ENCODE results near the gene CERS6. TPM values are rescaled to one million over a fixed set of nuclear protein-coding genes. Genes with fewer than 3 reads are reported as not detected.

The CERS6 gene
- total RNA-seq, 1 donor from 2014 or later, result 17.7 TPM

DNA sequence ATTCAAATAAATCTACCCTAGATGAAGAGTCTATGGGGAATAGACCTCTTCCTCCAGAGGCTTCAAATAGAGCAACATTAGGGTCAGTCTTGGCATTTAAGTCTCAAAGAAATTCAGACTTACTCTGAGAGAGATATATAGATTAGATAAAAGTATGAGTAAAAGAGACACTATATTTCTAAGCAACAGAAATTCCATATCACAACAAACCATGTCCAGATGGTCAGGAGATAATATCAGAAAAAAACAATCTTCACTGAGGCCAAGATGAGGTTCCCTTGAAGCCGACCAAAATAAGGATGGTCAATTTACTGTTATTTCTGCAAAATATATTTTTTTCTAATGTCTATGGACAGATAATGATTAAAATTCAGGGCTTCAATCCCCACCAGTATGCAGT is 257.3 kb downstream of the CERS6 start:
- no peak for DNase-seq (ENCODE audit: low read depth)
- Histone ChIP-seq H3K36me3 (ENCODE audit: control insufficient read depth, insufficient read depth, low read length) (no peaks in the 10 kb centered on the region), H3K27me3 (ENCODE audit: control insufficient read depth, insufficient read depth, low read length) (no peaks in the 10 kb centered on the region), H3K4me3 (ENCODE audit: low read depth, low read length) (no peak overlapping the region)
- TF ChIP-seq, protein P1, sequence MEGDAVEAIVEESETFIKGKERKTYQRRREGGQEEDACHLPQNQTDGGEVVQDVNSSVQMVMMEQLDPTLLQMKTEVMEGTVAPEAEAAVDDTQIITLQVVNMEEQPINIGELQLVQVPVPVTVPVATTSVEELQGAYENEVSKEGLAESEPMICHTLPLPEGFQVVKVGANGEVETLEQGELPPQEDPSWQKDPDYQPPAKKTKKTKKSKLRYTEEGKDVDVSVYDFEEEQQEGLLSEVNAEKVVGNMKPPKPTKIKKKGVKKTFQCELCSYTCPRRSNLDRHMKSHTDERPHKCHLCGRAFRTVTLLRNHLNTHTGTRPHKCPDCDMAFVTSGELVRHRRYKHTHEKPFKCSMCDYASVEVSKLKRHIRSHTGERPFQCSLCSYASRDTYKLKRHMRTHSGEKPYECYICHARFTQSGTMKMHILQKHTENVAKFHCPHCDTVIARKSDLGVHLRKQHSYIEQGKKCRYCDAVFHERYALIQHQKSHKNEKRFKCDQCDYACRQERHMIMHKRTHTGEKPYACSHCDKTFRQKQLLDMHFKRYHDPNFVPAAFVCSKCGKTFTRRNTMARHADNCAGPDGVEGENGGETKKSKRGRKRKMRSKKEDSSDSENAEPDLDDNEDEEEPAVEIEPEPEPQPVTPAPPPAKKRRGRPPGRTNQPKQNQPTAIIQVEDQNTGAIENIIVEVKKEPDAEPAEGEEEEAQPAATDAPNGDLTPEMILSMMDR (IDR thresholded peaks at IDR 0.05; ENCODE audit: insufficient read depth, low read length, poor library complexity, severe bottlenecking), result no peak

DNA sequence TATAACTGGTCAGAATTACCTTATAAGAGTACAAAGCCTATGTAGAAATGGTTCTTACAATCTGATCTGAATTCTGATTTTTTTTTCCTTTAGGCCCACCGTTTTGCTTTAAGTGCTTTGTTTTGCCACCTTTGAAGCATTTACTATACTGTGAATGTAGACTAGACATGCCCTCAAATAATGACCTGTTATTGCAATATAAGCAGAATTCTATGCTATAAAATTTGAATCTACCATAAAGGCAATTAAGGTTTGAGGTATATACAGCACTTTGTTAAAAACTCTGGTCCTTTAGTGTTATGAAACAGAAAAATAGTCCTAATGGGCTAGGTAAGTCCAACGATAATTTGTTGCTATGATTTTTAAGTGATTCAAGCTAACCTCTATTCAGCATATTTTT is 259.8 kb downstream of the CERS6 start:
- Histone ChIP-seq H3K27me3 (ENCODE audit: control insufficient read depth, insufficient read depth, low read length) (no peaks in the 10 kb centered on the region), H3K4me3 (ENCODE audit: low read depth, low read length) (no peak overlapping the region), H3K36me3 (ENCODE audit: control insufficient read depth, insufficient read depth, low read length) (no peaks in the 10 kb centered on the region)
- no peak for DNase-seq (ENCODE audit: low read depth)
- TF ChIP-seq, protein P1 (IDR thresholded peaks at IDR 0.05; ENCODE audit: insufficient read depth, low read length, poor library complexity, severe bottlenecking), result no peak

DNA sequence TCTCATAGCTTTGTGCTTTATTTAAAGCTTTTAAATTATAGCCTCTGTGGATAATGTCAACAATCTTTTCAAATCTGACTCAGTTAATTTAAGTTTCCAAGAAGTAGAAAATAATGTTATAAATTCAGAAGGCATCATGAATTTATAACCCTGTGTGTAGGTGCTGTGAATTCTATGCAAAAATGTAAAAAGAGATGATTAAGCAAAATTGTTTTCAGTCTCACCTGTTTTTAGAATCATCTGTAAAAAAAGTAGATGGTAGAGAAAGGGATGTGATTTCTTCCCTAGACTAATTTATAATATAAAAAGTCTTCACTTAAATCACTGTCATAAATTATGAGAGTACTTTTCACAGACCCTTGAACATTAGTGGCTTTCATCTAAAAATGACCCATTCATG is 260.8 kb downstream of the CERS6 start:
- TF ChIP-seq, protein P1 (IDR thresholded peaks at IDR 0.05; ENCODE audit: insufficient read depth, low read length, poor library complexity, severe bottlenecking), result no peak
- Histone ChIP-seq H3K27me3 (ENCODE audit: control insufficient read depth, insufficient read depth, low read length) (no peaks in the 10 kb centered on the region), H3K4me3 (ENCODE audit: low read depth, low read length) (no peak overlapping the region), H3K36me3 (ENCODE audit: control insufficient read depth, insufficient read depth, low read length) (no peaks in the 10 kb centered on the region)
- no peak for DNase-seq (ENCODE audit: low read depth)

DNA sequence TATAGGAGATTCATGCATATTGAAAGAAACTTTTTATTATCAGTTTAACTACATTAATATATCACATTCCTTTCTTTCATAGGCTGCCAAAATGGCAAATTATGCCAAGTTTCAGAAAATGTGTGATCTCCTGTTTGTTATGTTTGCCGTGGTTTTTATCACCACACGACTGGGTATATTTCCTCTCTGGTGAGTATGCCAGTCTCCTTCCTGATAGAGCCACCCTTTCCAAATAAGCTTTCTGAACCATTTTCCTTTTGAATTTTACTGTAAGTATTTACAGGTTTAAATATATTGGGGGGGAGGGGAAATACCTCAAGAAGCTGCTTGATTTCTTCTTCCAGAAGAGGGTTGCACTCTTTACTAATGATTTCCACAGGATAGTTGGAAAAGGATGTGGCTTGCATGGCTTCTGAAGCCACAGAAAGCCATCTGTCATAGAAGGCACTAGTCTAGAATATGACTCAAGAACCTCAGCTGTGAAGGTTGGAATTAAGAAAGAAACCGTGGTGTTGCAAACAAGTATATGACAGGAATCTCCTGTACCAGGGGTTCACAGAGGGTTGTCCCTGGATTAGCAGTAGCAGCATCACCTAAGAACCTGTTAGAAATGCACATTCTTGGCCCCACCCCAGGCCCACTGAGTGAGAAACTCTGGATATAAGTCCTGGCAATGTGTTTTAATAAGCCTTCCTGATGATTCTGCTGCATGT is 261.9 kb downstream of the CERS6 start:
- TF ChIP-seq, protein P1 (IDR thresholded peaks at IDR 0.05; ENCODE audit: insufficient read depth, low read length, poor library complexity, severe bottlenecking), result no peak
- no peak for DNase-seq (ENCODE audit: low read depth)
- Histone ChIP-seq H3K27me3 (ENCODE audit: control insufficient read depth, insufficient read depth, low read length) (no peaks in the 10 kb centered on the region), H3K4me3 (ENCODE audit: low read depth, low read length) (no peak overlapping the region), H3K36me3 (ENCODE audit: control insufficient read depth, insufficient read depth, low read length) (no peaks in the 10 kb centered on the region)

DNA sequence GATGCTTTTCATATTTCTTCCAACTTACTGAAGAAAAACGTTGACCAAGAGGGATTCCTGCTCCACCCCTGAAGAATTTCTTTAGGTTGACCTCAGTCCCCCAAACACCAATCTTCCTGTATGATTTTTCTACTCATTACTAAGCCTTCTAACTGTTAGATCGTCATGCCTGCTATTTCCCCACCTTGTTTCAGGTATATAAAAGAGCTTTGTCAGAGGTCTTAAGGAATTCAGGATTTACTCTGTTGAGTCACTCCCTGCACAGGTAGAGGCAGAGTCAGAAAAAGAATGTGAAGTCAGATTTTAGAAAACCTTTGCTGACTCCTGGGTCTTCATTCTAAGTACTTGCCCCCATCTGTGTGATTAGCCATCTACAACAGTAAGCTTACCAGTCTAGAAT is 262.6 kb downstream of the CERS6 start:
- Histone ChIP-seq H3K4me3 (ENCODE audit: low read depth, low read length) (no peak overlapping the region), H3K36me3 (ENCODE audit: control insufficient read depth, insufficient read depth, low read length) (no peaks in the 10 kb centered on the region), H3K27me3 (ENCODE audit: control insufficient read depth, insufficient read depth, low read length) (no peaks in the 10 kb centered on the region)
- TF ChIP-seq, protein P1 (IDR thresholded peaks at IDR 0.05; ENCODE audit: insufficient read depth, low read length, poor library complexity, severe bottlenecking), result no peak
- DNase-seq (ENCODE audit: low read depth), result no peak

DNA sequence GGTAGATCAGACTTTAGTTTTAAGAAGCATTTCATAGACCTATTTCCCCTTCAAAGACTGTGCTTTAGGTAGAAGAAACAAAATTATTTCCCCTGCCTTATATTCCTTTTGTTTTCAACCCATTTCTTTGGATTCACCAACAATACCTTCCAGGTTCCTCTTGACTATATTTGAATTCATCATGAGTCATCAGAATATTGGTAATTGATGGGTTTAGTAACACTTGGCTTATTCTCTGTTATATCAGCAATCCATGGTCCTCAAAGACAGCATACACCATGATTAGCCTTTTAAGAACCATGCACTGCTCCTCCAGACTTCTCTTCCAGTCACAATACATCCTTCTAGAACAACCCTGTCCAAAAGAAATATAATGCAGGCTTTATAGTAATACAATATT is 263.4 kb downstream of the CERS6 start:
- TF ChIP-seq, protein P1 (IDR thresholded peaks at IDR 0.05; ENCODE audit: insufficient read depth, low read length, poor library complexity, severe bottlenecking), result no peak
- no peaks in the 10 kb centered on the region for H3K27me3 ChIP-seq (ENCODE audit: control insufficient read depth, insufficient read depth, low read length)
- no peak for DNase-seq (ENCODE audit: low read depth)
- H3K36me3 ChIP-seq (ENCODE audit: control insufficient read depth, insufficient read depth, low read length), result no peaks in the 10 kb centered on the region
- no peak overlapping the region for H3K4me3 ChIP-seq (ENCODE audit: low read depth, low read length)
